ENCODE data around the gene DNAJC11.
"Not testable (repeated sequence)": the region's sequence is repeated elsewhere in the genome, so short reads cannot be mapped to it uniquely, and the experiment has no call there.

The DNAJC11 gene

DNA sequence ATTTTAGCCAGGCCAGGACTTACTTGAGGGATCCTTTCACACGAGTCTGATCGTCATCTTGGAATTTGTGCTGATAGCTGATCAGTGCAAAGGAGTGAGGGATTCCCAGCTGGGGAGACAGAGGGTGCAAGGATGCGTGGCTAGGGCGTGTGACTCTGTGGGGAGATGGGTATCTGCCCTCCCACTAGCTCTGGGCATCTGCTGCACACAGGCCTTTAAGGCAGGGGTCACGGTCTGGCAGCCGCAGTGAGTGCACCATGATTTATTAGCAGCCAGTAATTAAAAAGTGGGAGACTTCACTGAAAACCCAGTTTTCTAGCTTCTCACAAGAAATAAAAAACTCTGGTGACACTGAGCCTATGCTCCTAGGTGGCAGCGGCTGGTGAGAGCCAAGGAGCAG, 56.6 kb downstream of the DNAJC11 start:
- no peak overlapping the region for H3K4me3 ChIP-seq (ENCODE audit: low read length)
- no peaks in the 10 kb centered on the region for H3K27me3 ChIP-seq (replicated peaks; ENCODE audit: insufficient read depth, low read length)
- H3K4me1 ChIP-seq (ENCODE audit: low read length), result no peaks in the 10 kb centered on the region
- no peak for DNase-seq
- no peak overlapping the region for H3K9ac ChIP-seq (ENCODE audit: low read length)
- H2AFZ ChIP-seq (ENCODE audit: low read length), result no peak overlapping the region
- TF ChIP-seq EZH2phosphoT487 (IDR thresholded peaks at IDR 0.05; ENCODE audit: low read length) (no peak), EZH2 (optimal IDR thresholded peaks at IDR 0.05; ENCODE audit: low read depth, low read length) (no peak)
- TF ChIP-seq, protein P1, sequence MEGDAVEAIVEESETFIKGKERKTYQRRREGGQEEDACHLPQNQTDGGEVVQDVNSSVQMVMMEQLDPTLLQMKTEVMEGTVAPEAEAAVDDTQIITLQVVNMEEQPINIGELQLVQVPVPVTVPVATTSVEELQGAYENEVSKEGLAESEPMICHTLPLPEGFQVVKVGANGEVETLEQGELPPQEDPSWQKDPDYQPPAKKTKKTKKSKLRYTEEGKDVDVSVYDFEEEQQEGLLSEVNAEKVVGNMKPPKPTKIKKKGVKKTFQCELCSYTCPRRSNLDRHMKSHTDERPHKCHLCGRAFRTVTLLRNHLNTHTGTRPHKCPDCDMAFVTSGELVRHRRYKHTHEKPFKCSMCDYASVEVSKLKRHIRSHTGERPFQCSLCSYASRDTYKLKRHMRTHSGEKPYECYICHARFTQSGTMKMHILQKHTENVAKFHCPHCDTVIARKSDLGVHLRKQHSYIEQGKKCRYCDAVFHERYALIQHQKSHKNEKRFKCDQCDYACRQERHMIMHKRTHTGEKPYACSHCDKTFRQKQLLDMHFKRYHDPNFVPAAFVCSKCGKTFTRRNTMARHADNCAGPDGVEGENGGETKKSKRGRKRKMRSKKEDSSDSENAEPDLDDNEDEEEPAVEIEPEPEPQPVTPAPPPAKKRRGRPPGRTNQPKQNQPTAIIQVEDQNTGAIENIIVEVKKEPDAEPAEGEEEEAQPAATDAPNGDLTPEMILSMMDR (IDR thresholded peaks at IDR 0.05; ENCODE audit: low read length), result no peak
- H3K9me2 ChIP-seq (replicated peaks; ENCODE audit: insufficient read depth, low read length), result no peaks in the 10 kb centered on the region
- no peak overlapping the region for H3K27ac ChIP-seq (ENCODE audit: low read length)
- H4K20me1 ChIP-seq (ENCODE audit: insufficient read depth, low read length), result no peaks in the 10 kb centered on the region
- no peaks in the 10 kb centered on the region for H3F3A ChIP-seq (ENCODE audit: insufficient read depth, low read length)
- H3K79me2 ChIP-seq (ENCODE audit: low read length), result no peaks in the 10 kb centered on the region
- no peak overlapping the region for H3K4me2 ChIP-seq (ENCODE audit: low read depth, low read length)
- H3K9me3 ChIP-seq (replicated peaks; ENCODE audit: insufficient read depth, low read length), result no peaks in the 10 kb centered on the region
- no peaks in the 10 kb centered on the region for H3K36me3 ChIP-seq (replicated peaks; ENCODE audit: insufficient read depth, low read length)

DNA sequence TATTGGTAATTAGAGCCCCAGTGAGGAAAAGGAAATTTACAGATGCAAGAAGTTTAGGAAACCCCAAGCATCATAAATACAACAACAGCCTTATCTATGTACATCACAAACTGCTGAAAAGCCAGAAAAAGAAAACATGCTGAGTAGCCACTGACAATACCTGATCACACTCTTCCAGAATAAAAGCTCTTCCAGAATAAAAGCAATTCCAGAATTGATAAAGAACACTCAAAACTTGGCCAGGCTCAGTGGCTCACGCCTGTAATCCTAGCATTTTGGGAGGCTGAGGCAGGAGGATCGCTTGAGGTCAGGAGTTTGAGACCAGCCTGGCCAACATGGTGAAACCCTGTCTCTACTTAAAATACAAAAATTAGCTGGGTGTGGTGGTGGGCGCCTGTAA, 60.7 kb downstream of the DNAJC11 start:
- not testable (repeated sequence) for H3F3A ChIP-seq (ENCODE audit: insufficient read depth, low read length); H3K27ac ChIP-seq (ENCODE audit: low read length); H3K9me3 ChIP-seq (replicated peaks; ENCODE audit: insufficient read depth, low read length); H3K27me3 ChIP-seq (replicated peaks; ENCODE audit: insufficient read depth, low read length); H2AFZ ChIP-seq (ENCODE audit: low read length); H3K9ac ChIP-seq (ENCODE audit: low read length); H3K4me2 ChIP-seq (ENCODE audit: low read depth, low read length); H3K79me2 ChIP-seq (ENCODE audit: low read length); DNase-seq; H3K4me3 ChIP-seq (ENCODE audit: low read length); H4K20me1 ChIP-seq (ENCODE audit: insufficient read depth, low read length); H3K4me1 ChIP-seq (ENCODE audit: low read length); H3K9me2 ChIP-seq (replicated peaks; ENCODE audit: insufficient read depth, low read length); H3K36me3 ChIP-seq (replicated peaks; ENCODE audit: insufficient read depth, low read length)

DNA sequence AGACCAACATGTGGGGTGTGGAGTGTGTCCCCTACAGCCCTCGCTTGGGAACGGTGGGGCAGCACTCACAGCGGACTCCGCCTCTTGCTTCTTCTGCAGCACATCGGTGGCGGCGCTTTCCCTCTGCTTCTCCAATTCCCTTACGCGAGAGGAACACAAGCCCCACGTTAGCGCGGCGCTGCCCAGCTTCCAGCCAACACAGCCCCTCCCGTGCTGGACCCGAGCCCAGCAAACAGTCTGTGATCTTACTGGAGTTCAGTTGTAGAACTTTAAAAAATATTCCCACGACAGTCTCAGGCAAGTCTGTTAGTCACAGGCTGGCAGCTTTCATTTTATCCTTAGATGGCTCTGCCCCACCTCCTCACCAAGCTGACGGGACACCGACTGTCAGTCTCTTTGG, 63.4 kb downstream of the DNAJC11 start:
- DNase-seq, result no peak
- Histone ChIP-seq H3K9ac (ENCODE audit: low read length) (no peak overlapping the region), H3K9me2 (replicated peaks; ENCODE audit: insufficient read depth, low read length) (no peaks in the 10 kb centered on the region), H3K4me2 (ENCODE audit: low read depth, low read length) (no peak overlapping the region), H3K4me3 (ENCODE audit: low read length) (no peak overlapping the region), H3K4me1 (ENCODE audit: low read length) (no peaks in the 10 kb centered on the region), H3F3A (ENCODE audit: insufficient read depth, low read length) (no peaks in the 10 kb centered on the region), H3K27me3 (replicated peaks; ENCODE audit: insufficient read depth, low read length) (no peaks in the 10 kb centered on the region), H4K20me1 (ENCODE audit: insufficient read depth, low read length) (no peaks in the 10 kb centered on the region), H3K79me2 (ENCODE audit: low read length) (no peaks in the 10 kb centered on the region), H3K36me3 (replicated peaks; ENCODE audit: insufficient read depth, low read length) (peaks cover 4% of the 10 kb centered on the region; the same call in 1 of the 2 replicates), H3K27ac (ENCODE audit: low read length) (no peak overlapping the region), H3K9me3 (replicated peaks; ENCODE audit: insufficient read depth, low read length) (no peaks in the 10 kb centered on the region), H2AFZ (ENCODE audit: low read length) (no peak overlapping the region)
- TF ChIP-seq EZH2 (optimal IDR thresholded peaks at IDR 0.05; ENCODE audit: low read depth, low read length) (no peak), EZH2phosphoT487 (IDR thresholded peaks at IDR 0.05; ENCODE audit: low read length) (no peak)
- TF ChIP-seq, protein P1 (IDR thresholded peaks at IDR 0.05; ENCODE audit: low read length), result no peak

DNA sequence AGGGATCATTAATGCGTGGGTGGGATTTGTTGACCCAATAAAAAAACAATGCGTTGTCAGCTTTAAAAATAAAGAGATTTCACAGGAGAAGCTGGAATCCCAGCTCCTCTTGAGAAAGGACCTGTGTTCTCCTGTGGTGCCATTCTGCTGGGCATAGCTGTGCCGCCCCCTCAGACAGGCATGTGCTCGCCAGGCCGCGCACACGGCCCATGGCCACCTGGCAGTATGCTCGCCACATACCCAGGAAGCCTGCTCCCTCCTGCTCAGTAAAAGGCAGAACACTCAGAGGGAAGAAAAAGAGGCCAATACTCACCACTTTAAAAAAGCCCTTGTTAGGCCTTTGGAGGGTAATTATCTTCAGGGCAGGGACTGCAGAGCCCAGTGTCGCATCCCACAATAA, 63.8 kb downstream of the DNAJC11 start:
- Histone ChIP-seq H3K36me3 (replicated peaks; ENCODE audit: insufficient read depth, low read length) (peaks cover 4% of the 10 kb centered on the region; the same call in 1 of the 2 replicates), H3K27me3 (replicated peaks; ENCODE audit: insufficient read depth, low read length) (no peaks in the 10 kb centered on the region), H3K4me1 (ENCODE audit: low read length) (no peaks in the 10 kb centered on the region), H3K27ac (ENCODE audit: low read length) (no peak overlapping the region), H3K4me3 (ENCODE audit: low read length) (no peak overlapping the region), H3K79me2 (ENCODE audit: low read length) (no peaks in the 10 kb centered on the region), H3K9me3 (replicated peaks; ENCODE audit: insufficient read depth, low read length) (no peaks in the 10 kb centered on the region), H3F3A (ENCODE audit: insufficient read depth, low read length) (no peaks in the 10 kb centered on the region), H2AFZ (ENCODE audit: low read length) (no peak overlapping the region), H3K9ac (ENCODE audit: low read length) (no peak overlapping the region), H3K9me2 (replicated peaks; ENCODE audit: insufficient read depth, low read length) (no peaks in the 10 kb centered on the region), H3K4me2 (ENCODE audit: low read depth, low read length) (no peak overlapping the region), H4K20me1 (ENCODE audit: insufficient read depth, low read length) (no peaks in the 10 kb centered on the region)
- TF ChIP-seq EZH2 (optimal IDR thresholded peaks at IDR 0.05; ENCODE audit: low read depth, low read length), result no peak
- TF ChIP-seq, protein P1 (IDR thresholded peaks at IDR 0.05; ENCODE audit: low read length), result no peak
- TF ChIP-seq EZH2phosphoT487 (IDR thresholded peaks at IDR 0.05; ENCODE audit: low read length), result no peak
- DNase-seq, result no peak

DNA sequence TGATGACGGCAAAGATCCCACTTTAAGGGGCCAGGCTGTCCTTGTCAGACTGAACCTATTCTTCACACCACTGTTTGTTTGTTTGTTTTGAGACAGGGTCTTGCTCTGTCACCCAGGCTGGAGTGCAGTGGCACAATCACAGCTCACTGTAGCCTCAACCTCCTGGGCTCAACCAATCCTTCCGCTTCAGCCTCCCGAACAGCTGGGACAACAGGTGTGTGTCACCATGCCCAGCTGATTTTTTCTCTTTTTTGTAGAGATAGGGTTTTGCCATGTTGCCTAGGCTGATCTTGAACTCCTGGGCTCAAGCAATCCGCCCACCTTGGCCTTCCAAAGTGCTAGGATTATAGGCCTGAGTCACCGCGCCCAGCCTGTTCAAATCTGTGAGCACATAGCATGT, 64.8 kb downstream of the DNAJC11 start:
- H3K36me3 ChIP-seq (replicated peaks; ENCODE audit: insufficient read depth, low read length); H3F3A ChIP-seq (ENCODE audit: insufficient read depth, low read length); H3K9me2 ChIP-seq (replicated peaks; ENCODE audit: insufficient read depth, low read length); H2AFZ ChIP-seq (ENCODE audit: low read length); DNase-seq; H3K9me3 ChIP-seq (replicated peaks; ENCODE audit: insufficient read depth, low read length); H4K20me1 ChIP-seq (ENCODE audit: insufficient read depth, low read length); H3K4me1 ChIP-seq (ENCODE audit: low read length); H3K4me2 ChIP-seq (ENCODE audit: low read depth, low read length); H3K27me3 ChIP-seq (replicated peaks; ENCODE audit: insufficient read depth, low read length); H3K27ac ChIP-seq (ENCODE audit: low read length); H3K4me3 ChIP-seq (ENCODE audit: low read length); H3K79me2 ChIP-seq (ENCODE audit: low read length); H3K9ac ChIP-seq (ENCODE audit: low read length): not testable (repeated sequence)

Measured in MM.1S (cell line).